GM12874 (cell line): Measurements from ENCODE around the gene SNX25.

ENCODE experiments used
- CTCF ChIP-seq: IDR thresholded peaks from 2 replicates; pipeline ENCODE4 v1.5.1; 2011; ENCODE audit warnings: low read depth, mild to moderate bottlenecking, control low read depth, low read length, moderate library complexity; ENCODE audit not compliant: insufficient read depth

The SNX25 gene

GRCh38 chr4:185278716-185279115 is 69.3 kb downstream of the SNX25 start:
- TF ChIP-seq CTCF = no peak

- no peak for TF ChIP-seq CTCF
Observed at GRCh38 chr4:185280608-185281007, 71.2 kb downstream of the SNX25 start.

GRCh38 chr4:185282968-185283367 is 73.6 kb downstream of the SNX25 start:
- no peak for TF ChIP-seq CTCF

GRCh38 chr4:185283723-185284122 is 74.3 kb downstream of the SNX25 start:
- no peak for TF ChIP-seq CTCF

GRCh38 chr4:185285632-185286393 is 76.4 kb downstream of the SNX25 start:
- TF ChIP-seq CTCF = no peak

- TF ChIP-seq CTCF = no peak
Observed at GRCh38 chr4:185286571-185286970, 77.2 kb downstream of the SNX25 start.

GRCh38 chr4:185287031-185287430 is 77.6 kb downstream of the SNX25 start:
- TF ChIP-seq CTCF = no peak
